GM06990 (cell line): ENCODE data around the gene SMG1.
"Not testable (repeated sequence)": the region's sequence is repeated elsewhere in the genome, so short reads cannot be mapped to it uniquely, and the experiment has no call there.

Experiments used
- DNase-seq: peaks from one replicate; pipeline ENCODE4 v3.0.0-alpha.2; 2011; ENCODE audit not compliant: insufficient read length; ENCODE audit errors: extremely low read depth
- H3K27me3 ChIP-seq: replicated peaks from 2 replicates; pipeline ENCODE4 v1.6.0; 2011; ENCODE audit warnings: low read length; ENCODE audit not compliant: control insufficient read depth, insufficient read depth
- H3K36me3 ChIP-seq: 2 replicates; pipeline ENCODE4 v1.5.1; 2011; ENCODE audit warnings: low read length; ENCODE audit not compliant: control insufficient read depth, insufficient read depth
- H3K4me3 ChIP-seq: replicated peaks from 2 replicates; pipeline ENCODE4 v1.5.1; 2011; ENCODE audit warnings: low read depth, mild to moderate bottlenecking, control low read depth, low read length
- TF ChIP-seq, protein P1 (sequence below): IDR thresholded peaks from 2 replicates; pipeline ENCODE4 v1.5.1; 2011; ENCODE audit warnings: low read length, control low read depth, mild to moderate bottlenecking, inconsistent platforms; ENCODE audit not compliant: insufficient read depth, poor library complexity, severe bottlenecking

SMG1 gene

DNA sequence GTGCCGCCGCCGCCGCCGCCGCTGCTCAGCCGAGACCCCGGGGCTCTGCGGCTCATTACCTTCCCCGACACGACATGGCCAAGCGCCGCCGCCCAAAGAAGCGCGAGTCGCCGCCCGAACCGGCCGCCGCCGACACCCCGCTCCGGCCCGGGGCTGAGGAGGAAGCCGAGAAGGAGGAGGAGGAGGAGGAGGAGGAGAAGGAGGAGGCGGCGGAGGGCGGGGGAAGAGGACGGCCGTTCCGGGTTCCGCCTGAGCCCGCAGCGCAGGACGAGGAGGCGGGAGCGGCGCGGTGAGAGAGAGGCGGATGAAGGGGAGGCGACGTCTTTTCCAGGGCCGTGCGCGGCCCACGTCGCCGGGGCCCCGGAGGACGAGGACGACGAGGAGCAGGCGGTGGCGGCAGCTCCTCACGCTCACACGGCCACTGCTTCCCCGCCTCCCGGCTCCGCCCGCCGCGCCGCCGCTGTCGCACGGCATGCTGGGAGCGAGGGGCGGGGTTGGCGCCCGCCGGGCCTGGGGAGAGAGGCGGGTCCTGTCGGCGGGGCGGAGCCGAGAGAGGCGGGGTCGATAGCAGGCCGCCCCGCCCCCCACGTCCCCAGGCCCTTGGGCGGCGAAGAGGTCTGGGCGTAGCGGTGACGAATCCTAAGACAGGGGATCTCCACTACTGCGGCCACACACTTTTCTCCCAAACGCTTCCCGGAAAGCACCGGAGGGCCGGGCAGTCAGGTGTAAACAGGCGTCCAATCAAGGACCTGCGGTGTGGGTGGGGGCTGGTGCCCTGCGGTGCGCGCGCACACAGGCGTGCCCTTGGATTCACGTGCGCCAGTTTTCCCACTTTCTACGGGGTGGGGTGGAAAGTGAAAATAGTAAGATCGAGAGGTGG lies at the start of gene SMG1:
Gene SMG1 (minus strand): TSS at position 423 of the 880 bp plus-strand sequence. CDS start 367 bp downstream, at position 56.
- H3K4me3 ChIP-seq, result peak within 1 kb of the TSS; percentile 69
- not testable (repeated sequence) for H3K27me3 ChIP-seq, H3K36me3 ChIP-seq
- peak; percentile 93 for DNase-seq

DNA sequence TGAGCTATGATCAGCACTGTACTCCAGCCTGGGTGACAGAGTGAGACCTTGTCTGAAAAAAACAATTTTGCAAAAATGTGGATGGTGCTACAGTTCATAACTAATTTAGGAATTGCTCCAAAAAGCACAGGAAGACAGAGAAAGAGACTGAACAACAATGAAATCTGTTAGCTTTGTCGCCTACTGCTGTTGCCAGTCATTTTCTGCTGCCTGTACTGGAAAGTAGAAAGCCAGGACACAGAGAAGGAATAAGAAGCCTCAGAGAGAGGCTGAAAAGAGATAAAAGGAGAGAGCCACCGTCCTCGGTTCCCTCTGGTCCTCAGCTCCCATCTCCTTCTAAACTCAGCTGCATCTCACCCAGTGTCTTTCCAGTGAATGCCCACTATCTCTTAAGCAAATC lies 48.9 kb upstream of the SMG1 start:
- TF ChIP-seq, protein P1, sequence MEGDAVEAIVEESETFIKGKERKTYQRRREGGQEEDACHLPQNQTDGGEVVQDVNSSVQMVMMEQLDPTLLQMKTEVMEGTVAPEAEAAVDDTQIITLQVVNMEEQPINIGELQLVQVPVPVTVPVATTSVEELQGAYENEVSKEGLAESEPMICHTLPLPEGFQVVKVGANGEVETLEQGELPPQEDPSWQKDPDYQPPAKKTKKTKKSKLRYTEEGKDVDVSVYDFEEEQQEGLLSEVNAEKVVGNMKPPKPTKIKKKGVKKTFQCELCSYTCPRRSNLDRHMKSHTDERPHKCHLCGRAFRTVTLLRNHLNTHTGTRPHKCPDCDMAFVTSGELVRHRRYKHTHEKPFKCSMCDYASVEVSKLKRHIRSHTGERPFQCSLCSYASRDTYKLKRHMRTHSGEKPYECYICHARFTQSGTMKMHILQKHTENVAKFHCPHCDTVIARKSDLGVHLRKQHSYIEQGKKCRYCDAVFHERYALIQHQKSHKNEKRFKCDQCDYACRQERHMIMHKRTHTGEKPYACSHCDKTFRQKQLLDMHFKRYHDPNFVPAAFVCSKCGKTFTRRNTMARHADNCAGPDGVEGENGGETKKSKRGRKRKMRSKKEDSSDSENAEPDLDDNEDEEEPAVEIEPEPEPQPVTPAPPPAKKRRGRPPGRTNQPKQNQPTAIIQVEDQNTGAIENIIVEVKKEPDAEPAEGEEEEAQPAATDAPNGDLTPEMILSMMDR, result no peak
- DNase-seq, result no peak
- Histone ChIP-seq H3K4me3 (no peak overlapping the region), H3K36me3 (no peaks in the 10 kb centered on the region), H3K27me3 (no peaks in the 10 kb centered on the region)

DNA sequence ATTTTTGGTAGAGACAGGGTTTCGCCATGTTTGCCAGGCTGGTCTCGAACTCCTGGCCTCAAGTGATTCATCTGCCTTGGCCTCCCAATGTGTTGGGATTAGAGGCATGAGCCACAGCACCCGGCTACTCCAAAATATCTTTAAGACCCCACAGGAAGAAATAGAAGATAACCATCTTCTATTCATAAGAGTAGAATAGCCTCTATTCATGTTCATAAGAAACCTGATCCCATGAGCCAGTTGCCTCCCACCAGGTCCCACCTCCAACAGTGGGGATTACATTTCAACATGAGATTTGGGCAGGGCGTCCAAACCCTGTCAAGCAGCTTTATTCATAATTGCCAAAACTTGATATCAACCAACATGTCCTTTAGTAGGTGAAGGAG lies 43.6 kb upstream of the SMG1 start:
- DNase-seq, result no peak
- TF ChIP-seq, protein P1, result no peak
- H3K4me3 ChIP-seq, result no peak overlapping the region
- no peaks in the 10 kb centered on the region for H3K27me3 ChIP-seq
- H3K36me3 ChIP-seq, result no peaks in the 10 kb centered on the region

DNA sequence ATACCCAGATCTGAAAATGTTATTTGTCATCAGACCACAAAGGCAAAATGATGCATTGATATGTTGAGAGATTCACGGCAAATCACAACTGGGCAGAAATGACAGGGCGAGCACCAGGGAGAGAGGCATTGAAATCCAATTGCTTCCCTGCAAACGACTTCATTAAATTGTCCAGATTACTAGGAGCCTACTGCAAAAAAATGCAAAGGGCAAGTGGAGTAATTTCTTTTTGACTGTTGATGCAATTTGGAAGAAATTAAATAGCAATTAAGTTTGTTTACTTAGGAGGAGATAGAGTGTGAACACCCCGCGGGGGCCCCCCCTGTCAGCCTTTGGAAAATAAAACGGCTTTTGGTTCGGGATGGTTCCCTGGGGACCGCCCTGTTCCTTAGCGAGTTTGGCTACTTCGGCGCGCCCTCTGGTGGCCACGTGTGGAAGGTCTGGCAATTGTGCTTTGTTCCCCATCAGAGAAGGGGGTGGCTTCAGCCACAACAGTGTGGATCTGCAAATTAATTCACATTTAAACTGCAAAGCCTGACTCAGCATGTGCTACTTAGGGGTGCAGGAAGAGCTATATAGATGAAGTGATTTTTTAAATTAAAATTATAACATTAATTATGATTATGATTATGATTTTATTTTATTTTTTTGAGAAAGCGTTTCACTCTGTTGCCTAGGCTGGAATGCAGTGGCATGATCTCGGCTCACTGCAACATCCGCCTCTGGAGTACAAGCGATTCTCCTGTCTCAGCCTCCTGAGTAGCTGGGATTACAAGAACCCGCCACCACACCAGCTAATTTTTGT lies 43.0 kb upstream of the SMG1 start:
- 0 out of 2 replicates have a peak overlapping the region, but pooled peaks have one; percentile 15 for H3K4me3 ChIP-seq
- H3K36me3 ChIP-seq, result no peaks in the 10 kb centered on the region
- DNase-seq, result peak; percentile 39
- TF ChIP-seq, protein P1, result peak; percentile 93
- H3K27me3 ChIP-seq, result no peaks in the 10 kb centered on the region

DNA sequence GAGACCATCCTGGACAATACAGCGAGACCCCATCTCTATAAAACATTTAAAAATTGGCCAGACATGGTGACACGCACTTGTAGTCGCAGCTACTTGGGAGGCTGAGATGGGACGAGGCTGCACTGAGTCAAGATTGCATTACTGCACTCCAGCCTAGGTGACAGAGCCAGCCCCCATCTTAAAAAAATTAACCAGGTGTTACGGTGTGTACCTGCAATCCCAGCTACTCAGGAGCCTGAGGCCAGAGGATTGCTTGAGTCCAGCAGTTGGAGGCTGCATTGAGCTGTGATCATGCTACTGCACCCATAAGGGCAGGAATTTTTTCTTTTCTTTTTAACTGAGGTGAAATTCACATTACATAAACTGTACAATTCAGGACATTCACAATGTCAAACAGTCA lies 40.6 kb upstream of the SMG1 start:
- Histone ChIP-seq H3K4me3 (no peak overlapping the region), H3K36me3 (no peaks in the 10 kb centered on the region), H3K27me3 (no peaks in the 10 kb centered on the region)
- TF ChIP-seq, protein P1, result no peak
- DNase-seq, result no peak

DNA sequence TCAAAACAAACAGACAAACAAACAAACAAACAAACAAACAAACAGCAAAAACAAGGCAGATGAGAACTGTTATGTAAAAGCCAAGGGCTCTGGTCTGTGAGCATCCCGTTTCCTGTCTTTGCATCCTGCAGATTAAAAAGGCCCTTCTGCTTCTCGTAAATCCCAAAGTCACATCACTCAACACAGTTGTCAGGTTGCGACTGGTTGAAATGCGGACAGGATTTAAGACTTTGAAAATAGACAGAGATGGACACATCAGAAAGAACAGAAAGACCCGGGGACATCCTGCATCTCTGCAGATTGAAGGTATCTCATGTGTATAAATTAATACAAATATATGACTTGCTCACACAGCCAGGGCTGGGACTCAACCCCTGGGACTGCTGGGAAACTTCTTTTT lies 39.3 kb upstream of the SMG1 start:
- Histone ChIP-seq H3K4me3 (no peak overlapping the region), H3K27me3 (no peaks in the 10 kb centered on the region), H3K36me3 (no peaks in the 10 kb centered on the region)
- TF ChIP-seq, protein P1, result no peak
- DNase-seq, result no peak
